ENCODE measurements around the gene CIAO2A.

- TF ChIP-seq CTCF (IDR thresholded peaks at IDR 0.05) (no peak), EP300 (IDR thresholded peaks at IDR 0.05) (peak in 1 of 2 donors; percentile 28), POLR2A (IDR thresholded peaks at IDR 0.05) (no peak)
Observed at GRCh38 chr15:64090527-64090926, 3.1 kb downstream of the CIAO2A start.

Data from tibial nerve (tissue), 4 donors.